HK-2 (cell line): ENCODE measurements around the gene LPIN1.

Experiments used
- DNase-seq: peaks from one replicate; pipeline ENCODE4 v3.0.0-alpha.2; 2018; ENCODE audit not compliant: unreplicated experiment

Gene LPIN1

DNA sequence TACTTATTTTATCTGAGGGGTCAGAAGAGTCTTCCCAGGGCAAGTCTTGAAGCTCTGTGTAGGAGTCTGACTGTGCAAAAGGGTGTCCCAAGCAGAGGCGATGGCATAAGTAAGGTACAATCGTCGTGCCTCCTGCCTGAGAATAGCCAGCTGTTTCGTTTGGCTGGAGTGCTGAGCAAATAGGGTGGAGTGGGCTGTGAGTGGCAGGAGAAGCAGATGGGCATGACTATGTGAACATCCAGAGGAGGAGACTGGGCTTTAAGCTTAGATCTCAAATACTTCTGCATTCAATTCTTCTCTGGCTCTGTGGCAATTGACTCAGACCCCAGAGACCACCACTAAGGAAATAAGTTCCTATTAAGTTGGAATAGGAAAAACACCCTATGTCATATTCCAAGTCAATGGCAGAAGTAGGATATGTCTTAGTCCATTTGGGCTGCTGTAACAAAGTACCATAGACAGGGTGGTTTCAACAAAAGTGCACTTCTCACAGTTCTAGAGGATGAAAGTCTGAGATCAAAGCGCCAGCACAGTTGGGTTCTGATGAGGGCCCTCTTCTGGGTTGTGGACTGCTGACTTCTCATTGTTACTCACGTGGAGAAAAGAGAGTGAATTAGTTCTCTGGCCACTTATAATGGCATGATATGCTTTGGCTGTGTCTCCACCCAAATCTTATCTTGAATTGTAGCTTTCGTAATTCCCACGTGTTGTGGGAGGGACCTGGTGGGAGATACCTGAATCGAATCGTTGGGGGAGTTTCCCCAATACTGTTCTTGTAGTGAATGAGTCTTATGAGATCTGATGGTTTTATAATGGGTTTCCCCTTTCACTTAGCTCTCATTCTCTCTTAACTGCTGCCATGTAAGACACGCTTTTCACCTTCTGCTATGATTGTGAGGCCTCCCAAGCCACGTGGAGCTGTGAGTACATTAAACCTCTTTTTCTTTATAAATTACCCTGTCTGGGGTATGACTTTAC lies 120.2 kb downstream of the LPIN1 start:
- DNase-seq, result no peak

GRCh38 chr2:11867926-11868325 lies 121.5 kb downstream of the LPIN1 start:
- DNase-seq, result no peak

GRCh38 chr2:11869391-11869991 lies 123.1 kb downstream of the LPIN1 start:
- DNase-seq, result no peak

DNA sequence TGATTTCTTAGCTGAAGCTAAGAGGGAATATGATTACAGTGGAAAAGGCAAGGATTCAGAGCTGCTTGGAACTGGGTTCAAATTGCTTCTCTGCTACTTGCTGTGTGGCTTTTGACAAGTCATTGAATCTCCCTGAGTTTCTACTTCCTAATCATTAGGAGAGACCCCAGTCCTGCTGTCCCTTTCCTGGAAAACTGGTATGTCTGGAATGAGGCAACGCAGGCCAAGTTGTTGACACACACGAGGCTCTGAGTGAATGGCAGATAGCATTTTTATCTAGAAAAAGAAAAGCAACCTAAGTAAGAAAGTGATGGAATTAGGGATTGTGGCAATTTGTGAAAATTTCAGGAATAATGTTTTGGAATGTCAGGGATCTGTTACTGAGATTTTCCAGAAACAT lies 123.6 kb downstream of the LPIN1 start:
- DNase-seq, result no peak

DNA sequence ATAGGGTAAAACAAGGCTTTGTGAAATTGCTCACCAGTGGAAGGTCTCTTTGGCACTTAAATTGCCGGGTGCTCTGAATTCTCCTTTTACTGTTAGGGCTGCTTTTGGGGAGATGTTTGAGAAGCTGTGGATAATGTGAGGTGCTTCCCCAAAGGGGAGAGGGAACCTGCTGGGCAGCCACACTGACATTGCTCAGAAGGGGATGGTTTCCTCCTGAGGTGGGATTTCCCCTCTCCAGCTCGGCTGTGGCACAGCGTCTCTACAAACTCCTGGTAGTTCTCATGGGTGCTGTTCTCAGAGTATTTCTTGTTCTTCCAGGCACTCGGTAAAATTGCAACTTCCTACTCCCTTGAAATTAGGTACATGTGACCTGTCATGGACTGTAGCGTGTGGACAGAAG lies 124.2 kb downstream of the LPIN1 start:
- DNase-seq, result no peak

GRCh38 chr2:11871421-11871820 lies 125.0 kb downstream of the LPIN1 start:
- no peak for DNase-seq

GRCh38 chr2:11872247-11872947 lies 126.0 kb downstream of the LPIN1 start:
- DNase-seq, result no peak

DNA sequence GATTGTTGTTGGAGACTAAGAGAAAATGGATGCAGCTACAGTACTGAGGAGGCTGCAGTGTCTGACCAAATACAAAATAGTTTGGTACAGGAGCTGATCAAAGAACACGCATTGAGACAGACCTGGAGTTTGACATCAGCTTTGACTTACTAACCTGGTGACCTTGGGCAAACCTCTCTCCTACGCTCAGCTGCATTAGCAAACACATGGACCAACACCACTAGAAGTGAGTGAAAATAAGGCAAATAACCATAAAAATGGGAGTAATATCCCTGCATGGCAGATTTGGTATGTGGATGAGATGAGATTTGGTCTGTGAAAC lies 126.5 kb downstream of the LPIN1 start:
- no peak for DNase-seq

DNA sequence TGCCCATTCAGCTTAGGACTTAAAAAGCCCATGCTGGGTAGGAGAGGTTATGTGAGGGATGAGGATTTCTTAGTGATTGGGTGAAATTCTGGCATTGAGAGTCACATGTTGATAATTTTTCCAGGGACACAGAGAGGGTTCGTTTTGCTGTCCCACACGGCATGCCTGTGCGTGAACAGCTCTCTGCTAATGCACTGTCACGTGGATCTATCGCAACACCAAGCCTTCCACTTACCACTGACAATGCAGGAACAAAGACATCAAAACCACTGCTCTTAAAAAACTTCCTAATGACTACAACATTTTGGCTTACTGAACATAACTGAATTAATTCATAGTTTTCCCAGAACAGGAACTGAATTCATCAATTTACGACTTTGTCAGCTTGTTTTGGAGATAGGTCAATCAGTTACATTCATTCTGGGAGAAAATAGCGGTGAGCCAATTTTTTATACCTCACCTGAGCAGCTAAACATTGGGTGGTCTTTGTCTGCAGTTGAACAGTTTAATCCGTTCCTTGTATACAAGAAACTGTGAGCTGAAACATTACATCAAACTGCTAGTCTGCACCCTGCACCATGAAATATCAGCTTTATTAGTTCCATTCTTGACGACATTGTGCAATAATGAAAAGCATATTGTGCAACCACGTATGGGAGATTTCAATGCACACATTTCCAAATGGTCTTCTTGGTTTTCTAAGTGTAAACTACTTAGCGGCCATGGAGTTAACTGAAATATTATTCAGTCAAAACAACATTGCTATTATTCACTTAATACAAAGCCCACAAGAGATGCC lies 127.1 kb downstream of the LPIN1 start:
- DNase-seq, result no peak

GRCh38 chr2:11874861-11875260 lies 128.4 kb downstream of the LPIN1 start:
- DNase-seq, result no peak

DNA sequence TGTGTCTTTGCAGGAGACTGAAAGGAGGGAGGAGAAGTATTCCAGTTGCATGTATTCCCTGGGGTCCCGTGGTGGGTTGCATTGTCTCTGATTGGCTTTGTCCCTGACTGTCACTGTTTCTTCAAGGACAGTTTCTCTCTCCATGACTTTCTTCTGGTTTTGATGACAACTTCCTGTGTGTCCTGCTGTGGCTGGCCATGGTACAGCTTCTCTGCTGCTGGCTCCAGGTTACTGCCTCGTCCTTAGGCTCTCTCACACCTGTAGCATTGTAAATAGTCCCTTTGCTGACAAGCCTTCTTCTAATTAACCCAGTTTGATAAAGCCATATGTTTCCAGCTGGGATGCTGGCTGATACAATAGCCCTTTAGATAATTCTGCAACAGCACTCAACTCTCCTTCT lies 129.0 kb downstream of the LPIN1 start:
- DNase-seq, result no peak

DNA sequence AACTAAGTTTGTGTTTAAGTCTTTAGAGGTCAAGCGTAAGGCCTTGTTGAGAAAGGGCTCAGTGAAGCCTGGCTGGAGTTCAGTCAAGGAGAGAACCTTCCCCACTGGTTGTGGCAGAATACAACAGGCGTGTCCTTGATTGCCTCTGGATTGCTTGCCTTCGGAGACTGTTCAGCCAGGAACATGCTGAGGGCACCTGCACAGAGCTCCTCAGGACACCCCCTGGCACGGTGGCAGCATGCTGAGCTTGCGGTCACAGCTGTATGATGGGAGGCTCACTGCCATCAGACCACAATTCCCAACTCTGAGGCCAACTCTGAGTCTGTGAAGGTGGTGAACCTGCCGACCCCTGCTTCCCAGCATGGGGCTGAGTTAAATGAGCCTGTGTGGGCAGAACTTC lies 130.0 kb downstream of the LPIN1 start:
- DNase-seq, result no peak

GRCh38 chr2:11876889-11877288 lies 130.5 kb downstream of the LPIN1 start:
- no peak for DNase-seq
